Endothelial cell of umbilical vein (primary cell): ENCODE data around the gene MYO7B. TPM values are rescaled to one million over a fixed set of nuclear protein-coding genes. Genes with fewer than 3 reads are reported as not detected.

Experiments
- BruUV-seq: library from RNA; stranded (reverse); fragments of 400-500 nt; replicated peaks from 2 replicates; lab custom pipeline; 2021; lab: Mats Ljungman, UMichigan
- CTCF ChIA-PET: fragments of 300-600, 350-600 bp; sonication (Branson Sonifier 250); formaldehyde crosslinking; loops from one replicate; lab custom pipeline; 2021; ENCODE audit warnings: antibody characterized with exemption, inconsistent platforms; lab: Charles Lee
- POLR2A ChIA-PET: fragments of 300-600, 350-600 bp; sonication (Branson Sonifier 250); formaldehyde crosslinking; loops from one replicate; lab custom pipeline; 2021; ENCODE audit warnings: antibody characterized with exemption, inconsistent platforms; lab: Charles Lee
- DNase-seq: peaks from one replicate; pipeline ENCODE4 v3.0.0-alpha.2; 2011; ENCODE audit warnings: low read depth, low spot score
- FAIRE-seq: peaks from 2 replicates; lab custom pipeline; 2011; peaks lifted over from hg19 to GRCh38; lab: Jason Lieb, UNC
- H2AFZ ChIP-seq: 2 replicates; pipeline ENCODE4 v1.6.0; 2012; ENCODE audit warnings: low read depth, low read length, control low read depth, inconsistent platforms
- H3K27ac ChIP-seq: 2 replicates; pipeline ENCODE4 v1.5.1; 2011; ENCODE audit warnings: low read depth, mild to moderate bottlenecking, control low read depth, low read length, moderate library complexity; ENCODE audit not compliant: insufficient read depth
- H3K27me3 ChIP-seq, 2 experiments: 2 replicates each; pipeline versions ENCODE4 v1.6.0 to v1.6.1; 2011; ENCODE audit warnings: low read length in 2 of 2, mixed read lengths in 1 of 2; ENCODE audit not compliant: control insufficient read depth in 2 of 2, insufficient read depth in 2 of 2
- H3K36me3 ChIP-seq, 2 experiments: 2 replicates in 1 of 2; 3 replicates in 1 of 2; pipeline ENCODE4 v1.5.1; 2011; ENCODE audit warnings: low read length in 2 of 2, mild to moderate bottlenecking in 1 of 2, moderate library complexity in 1 of 2; ENCODE audit not compliant: control insufficient read depth in 2 of 2, insufficient read depth in 2 of 2; ENCODE audit errors: extremely low read depth in 1 of 2
- H3K4me1 ChIP-seq: 3 replicates; pipeline ENCODE4 v1.5.1; 2011; ENCODE audit warnings: mild to moderate bottlenecking, low read length; ENCODE audit not compliant: control insufficient read depth, insufficient read depth; ENCODE audit errors: extremely low read depth
- H3K4me2 ChIP-seq: 2 replicates; pipeline ENCODE4 v1.6.1; 2011; ENCODE audit warnings: low read length, control low read depth, mixed read lengths; ENCODE audit not compliant: insufficient read depth
- H3K4me3 ChIP-seq, 3 experiments: fragments of 200-600 bp in 1 of 3; sonication (generic), shearing (Covaris generic) in 1 of 3; replicated peaks in 1 of 3; 2 replicates each; pipeline ENCODE4 v1.5.1; 2011 to 2016; ENCODE audit warnings: control low read depth in 3 of 3, low read length in 3 of 3, mild to moderate bottlenecking in 2 of 3, inconsistent platforms in 1 of 3, low read depth in 1 of 3, moderate library complexity in 1 of 3; ENCODE audit not compliant: insufficient read depth in 1 of 3
- H3K79me2 ChIP-seq: 2 replicates; pipeline ENCODE4 v1.6.0; 2012; ENCODE audit warnings: low read length, inconsistent platforms; ENCODE audit not compliant: control insufficient read depth, insufficient read depth
- H3K9ac ChIP-seq: replicated peaks from 2 replicates; pipeline ENCODE3; 2011; ENCODE audit warnings: low read length, control low read depth; ENCODE audit not compliant: insufficient read depth; ENCODE audit errors: extremely low read depth
- H3K9me1 ChIP-seq: replicated peaks from 3 replicates; pipeline ENCODE4 v1.6.0; 2011; ENCODE audit warnings: mild to moderate bottlenecking, low read length; ENCODE audit not compliant: control insufficient read depth, insufficient read depth; ENCODE audit errors: extremely low read depth
- H3K9me3 ChIP-seq: replicated peaks from 2 replicates; pipeline ENCODE4 v1.5.1; 2012; ENCODE audit warnings: low read length, inconsistent platforms; ENCODE audit not compliant: control insufficient read depth, insufficient read depth
- H4K20me1 ChIP-seq: replicated peaks from 2 replicates; pipeline ENCODE3; 2011; ENCODE audit warnings: mild to moderate bottlenecking, low read length; ENCODE audit not compliant: control insufficient read depth, insufficient read depth; ENCODE audit errors: extremely low read depth
- CTCF ChIP-seq, 2 donors: IDR thresholded peaks; 1 replicate in 1 of 2; 2 replicates in 1 of 2; pipeline ENCODE4 v1.5.1; 2011; ENCODE audit warnings: low read length in 2 of 2, mild to moderate bottlenecking in 2 of 2, moderate library complexity in 2 of 2, control low read depth in 1 of 2, inconsistent platforms in 1 of 2, low read depth in 1 of 2; ENCODE audit not compliant: insufficient read depth in 1 of 2; ENCODE audit errors: extremely low read depth in 1 of 2
- FOS ChIP-seq: IDR thresholded peaks from 2 replicates; pipeline ENCODE4 v1.6.1; 2011; ENCODE audit warnings: mild to moderate bottlenecking, low read length, moderate library complexity, borderline replicate concordance; ENCODE audit not compliant: insufficient read depth
- GATA2 ChIP-seq: IDR thresholded peaks from 2 replicates; pipeline ENCODE4 v1.7.0; 2011; ENCODE audit warnings: low read depth, mild to moderate bottlenecking, moderate library complexity, mixed read lengths, low read length; ENCODE audit not compliant: insufficient read length, insufficient read depth
- JUN ChIP-seq: IDR thresholded peaks from 2 replicates; pipeline ENCODE4 v1.6.1; 2011; ENCODE audit warnings: borderline replicate concordance, low read depth; ENCODE audit not compliant: insufficient read length, insufficient read depth
- MAX ChIP-seq: IDR thresholded peaks from 2 replicates; pipeline ENCODE4 v1.6.1; 2011; ENCODE audit not compliant: insufficient read depth, insufficient read length
- POLR2A ChIP-seq: IDR thresholded peaks from 2 replicates; pipeline ENCODE4 v1.6.1; 2012; ENCODE audit warnings: low read depth, mild to moderate bottlenecking, control low read depth, low read length
- POLR2AphosphoS5 ChIP-seq: IDR thresholded peaks from 2 replicates; pipeline ENCODE4 v1.6.1; 2012; ENCODE audit warnings: low read depth, mild to moderate bottlenecking, control low read depth, low read length, moderate library complexity; ENCODE audit not compliant: insufficient read depth
- dilution Hi-C: fragments of 300-500 bp; cut with MboI; formaldehyde crosslinking; loops from one replicate; pipeline ENCODE4 v1.15.0; 2019; ENCODE audit warnings: low sequenced_read_pairs; ENCODE audit not compliant: extremely low pct_ligation_motif_present
- intact Hi-C: fragments of 100-400 bp; cut with micrococcal nuclease; formaldehyde crosslinking; loops from one replicate; pipeline ENCODE4 v1.10.0; 2022
- polyA plus RNA-seq, 4 experiments: library from polyadenylated mRNA; depleted of rRNA in 3 of 4; stranded (reverse) in 3 of 4; unstranded in 1 of 4; fragments of >200 nt; gene quantifications; 2 replicates each; pipeline versions ENCODE4 v1.2.1 to v1.2.3, GENCODE V29; 2011 to 2012; ENCODE audit warnings: missing spikeins in 1 of 4
- total RNA-seq: library from RNA; stranded (reverse); gene quantifications from 2 replicates; pipeline ENCODE4 v1.2.3, GENCODE V29; 2021

Gene MYO7B
- total and polyA plus RNA-seq, 2 donors (not counting 3 experiments of a cell fraction or from before 2014, with no cell fraction given): 0.17 TPM; not detected in 1

- dilution Hi-C loops (no loop called here), intact Hi-C loops (loop anchor here (1.0 kb wide), 1 partner anchor 8 kb away; no protein-coding TSS in a partner anchor)
- Histone ChIP-seq H2AFZ (peak overlapping the region; percentile 80), H3K9me3 (no peaks in the 10 kb centered on the region), H3K27ac (peak overlapping the region; percentile 80), H3K9ac (peak overlapping the region; percentile 61), H3K9me1 (no peaks in the 10 kb centered on the region), H3K27me3 (no peaks in the 10 kb centered on the region), H3K36me3 (no peaks in the 10 kb centered on the region), H3K4me1 (peaks cover 48% of the 10 kb centered on the region), H3K4me2 (peak overlapping the region; percentile 38), H4K20me1 (no peaks in the 10 kb centered on the region), H3K4me3 (peak overlapping the region in 2 of 3 experiments; percentile 20 to 32), H3K79me2 (no peaks in the 10 kb centered on the region)
- ChIA-PET CTCF (interaction anchor here (0.6 to 6.9 kb wide), 8 partner anchors 8 to 266 kb away, joined by 3 to 37 read pairs (median 8); partner anchors contain the start of gene LIMS2), POLR2A (no interaction called here)
- no TSS peak for BruUV-seq
- DNase-seq (peak; percentile 50), FAIRE-seq (no peak)
- TF ChIP-seq POLR2A: peak; percentile 29
- TF ChIP-seq JUN: no peak
- peak; percentile 65 for TF ChIP-seq POLR2AphosphoS5
Observed at GRCh38 chr2:127664065-127664894, 128.8 kb downstream of the MYO7B start.

GRCh38 chr2:127664895-127665225, 129.4 kb downstream of the MYO7B start:
- peak overlapping the region; percentile 80 for H2AFZ ChIP-seq
- TF ChIP-seq MAX (no peak), FOS (no peak), GATA2 (no peak), JUN (no peak), CTCF (IDR thresholded peaks at IDR 0.05; ENCODE audit: extremely low read depth in 1 of 2, insufficient read depth in 1 of 2, low read depth in 1 of 2, low read length in 2 of 2) (no peak), POLR2A (no peak)
- H3K4me1 ChIP-seq: peaks cover 42% of the 10 kb centered on the region
- no peaks in the 10 kb centered on the region for H3K9me1 ChIP-seq
- H3K36me3 ChIP-seq: no peaks in the 10 kb centered on the region
- peak overlapping the region; percentile 80 for H3K27ac ChIP-seq
- POLR2A ChIA-PET: no interaction called here
- dilution Hi-C loops (no loop called here), intact Hi-C loops (loop anchor here (1.0 kb wide), 1 partner anchor 7 kb away; no protein-coding TSS in a partner anchor)
- H3K4me3 ChIP-seq: no peak overlapping the region
- H3K9me3 ChIP-seq: no peaks in the 10 kb centered on the region
- CTCF ChIA-PET: interaction anchor here (1.4 to 6.9 kb wide), 5 partner anchors 8 to 73 kb away, joined by 3 to 37 read pairs (median 15); partner anchors contain the start of gene LIMS2
- no peaks in the 10 kb centered on the region for H4K20me1 ChIP-seq
- H3K27me3 ChIP-seq: no peaks in the 10 kb centered on the region
- BruUV-seq: no TSS peak
- H3K9ac ChIP-seq: peak overlapping the region; percentile 61
- peak overlapping the region; percentile 38 for H3K4me2 ChIP-seq
- DNase-seq (no peak), FAIRE-seq (no peak)
- H3K79me2 ChIP-seq: no peaks in the 10 kb centered on the region
